Measurements from ENCODE around the gene S100A7A. TPM values are rescaled to one million over a fixed set of nuclear protein-coding genes. Genes with fewer than 3 reads are reported as not detected.

Gene S100A7A
- total RNA-seq, 1 experiment from 2014 or later = not detected

GRCh38 chr1:153430166-153430553, 13.8 kb downstream of the S100A7A start:
- H3K27me3 Mint-ChIP-seq (ENCODE audit: insufficient read depth, unreplicated experiment) = peaks cover 17% of the 10 kb centered on the region
- no peak for TF ChIP-seq CTCF (IDR thresholded peaks at IDR 0.05; ENCODE audit: insufficient read depth in 1 of 2, low read depth in 1 of 2, low read length in 1 of 2, severe bottlenecking in 1 of 2, unreplicated experiment in 1 of 2)
- H3K36me3 ChIP-seq (ENCODE audit: control insufficient read depth, insufficient read depth, low read length) = no peaks in the 10 kb centered on the region
- H3K4me3 Mint-ChIP-seq (ENCODE audit: unreplicated experiment) = no peak overlapping the region
- no peak overlapping the region for H3K27ac Mint-ChIP-seq (ENCODE audit: unreplicated experiment)
- H3K9me3 Mint-ChIP-seq (ENCODE audit: unreplicated experiment) = no peaks in the 10 kb centered on the region
- no peaks in the 10 kb centered on the region for H3K4me1 Mint-ChIP-seq (ENCODE audit: low read depth, unreplicated experiment)
- H3K36me3 Mint-ChIP-seq (ENCODE audit: insufficient read depth, unreplicated experiment) = no peaks in the 10 kb centered on the region
- H3K9me3 ChIP-seq = no peaks in the 10 kb centered on the region
- DNase-seq = no peak
- ChIA-PET POLR2A (no interaction called here), CTCF (no interaction called here)
- H3K4me3 ChIP-seq (ENCODE audit: low read depth, low read length) = no peak overlapping the region
- H3K27me3 ChIP-seq (replicated peaks; ENCODE audit: control insufficient read depth, insufficient read depth, low read length) = no peaks in the 10 kb centered on the region
- BruUV-seq (replicated peaks) = no TSS peak
- no peaks in the 10 kb centered on the region for H3K4me1 ChIP-seq
- intact Hi-C loops (cut with micrococcal nuclease; ENCODE audit: unreplicated experiment) = no loop called here

GRCh38 chr1:153430561-153430960, 14.2 kb downstream of the S100A7A start:
- Mint-ChIP-seq H3K27ac (ENCODE audit: unreplicated experiment) (no peak overlapping the region), H3K36me3 (ENCODE audit: insufficient read depth, unreplicated experiment) (no peaks in the 10 kb centered on the region), H3K4me1 (ENCODE audit: low read depth, unreplicated experiment) (no peaks in the 10 kb centered on the region), H3K27me3 (ENCODE audit: insufficient read depth, unreplicated experiment) (peaks cover 15% of the 10 kb centered on the region), H3K4me3 (ENCODE audit: unreplicated experiment) (no peak overlapping the region), H3K9me3 (ENCODE audit: unreplicated experiment) (no peaks in the 10 kb centered on the region)
- Histone ChIP-seq H3K9me3 (no peaks in the 10 kb centered on the region), H3K4me3 (ENCODE audit: low read depth, low read length) (no peak overlapping the region), H3K4me1 (no peaks in the 10 kb centered on the region), H3K27me3 (replicated peaks; ENCODE audit: control insufficient read depth, insufficient read depth, low read length) (no peaks in the 10 kb centered on the region), H3K36me3 (ENCODE audit: control insufficient read depth, insufficient read depth, low read length) (no peaks in the 10 kb centered on the region)
- no peak for DNase-seq
- BruUV-seq (replicated peaks) = no TSS peak
- POLR2A ChIA-PET = no interaction called here
- intact Hi-C loops (cut with micrococcal nuclease; ENCODE audit: unreplicated experiment) = no loop called here
- CTCF ChIA-PET = no interaction called here
- TF ChIP-seq CTCF (IDR thresholded peaks at IDR 0.05; ENCODE audit: insufficient read depth in 1 of 2, low read depth in 1 of 2, low read length in 1 of 2, severe bottlenecking in 1 of 2, unreplicated experiment in 1 of 2) = no peak

- Mint-ChIP-seq H3K36me3 (ENCODE audit: insufficient read depth, unreplicated experiment) (no peaks in the 10 kb centered on the region), H3K27me3 (ENCODE audit: insufficient read depth, unreplicated experiment) (peaks cover 17% of the 10 kb centered on the region), H3K9me3 (ENCODE audit: unreplicated experiment) (no peaks in the 10 kb centered on the region), H3K4me3 (ENCODE audit: unreplicated experiment) (no peak overlapping the region), H3K4me1 (ENCODE audit: low read depth, unreplicated experiment) (no peaks in the 10 kb centered on the region), H3K27ac (ENCODE audit: unreplicated experiment) (no peak overlapping the region)
- POLR2A ChIA-PET = no interaction called here
- TF ChIP-seq CTCF (IDR thresholded peaks at IDR 0.05; ENCODE audit: insufficient read depth in 1 of 2, low read depth in 1 of 2, low read length in 1 of 2, severe bottlenecking in 1 of 2, unreplicated experiment in 1 of 2) = no peak
- CTCF ChIA-PET = no interaction called here
- H3K4me1 ChIP-seq = no peaks in the 10 kb centered on the region
- no TSS peak for BruUV-seq (replicated peaks)
- intact Hi-C loops (cut with micrococcal nuclease; ENCODE audit: unreplicated experiment) = no loop called here
- no peaks in the 10 kb centered on the region for H3K27me3 ChIP-seq (replicated peaks; ENCODE audit: control insufficient read depth, insufficient read depth, low read length)
- no peaks in the 10 kb centered on the region for H3K9me3 ChIP-seq
- no peak overlapping the region for H3K4me3 ChIP-seq (ENCODE audit: low read depth, low read length)
- no peak for DNase-seq
- H3K36me3 ChIP-seq (ENCODE audit: control insufficient read depth, insufficient read depth, low read length) = no peaks in the 10 kb centered on the region
Measured at GRCh38 chr1:153431002-153431401, 14.7 kb downstream of the S100A7A start.
